Right hindlimb (tissue), 1 donor: ENCODE measurements around the gene TBC1D16.
A peak's percentile ranks its signal among the peaks of the same experiment; 100 is the strongest.

ENCODE experiments used
- DNase-seq: peaks from one replicate; pipeline ENCODE4 v3.0.0-alpha.2; 2018

Gene TBC1D16, protein sequence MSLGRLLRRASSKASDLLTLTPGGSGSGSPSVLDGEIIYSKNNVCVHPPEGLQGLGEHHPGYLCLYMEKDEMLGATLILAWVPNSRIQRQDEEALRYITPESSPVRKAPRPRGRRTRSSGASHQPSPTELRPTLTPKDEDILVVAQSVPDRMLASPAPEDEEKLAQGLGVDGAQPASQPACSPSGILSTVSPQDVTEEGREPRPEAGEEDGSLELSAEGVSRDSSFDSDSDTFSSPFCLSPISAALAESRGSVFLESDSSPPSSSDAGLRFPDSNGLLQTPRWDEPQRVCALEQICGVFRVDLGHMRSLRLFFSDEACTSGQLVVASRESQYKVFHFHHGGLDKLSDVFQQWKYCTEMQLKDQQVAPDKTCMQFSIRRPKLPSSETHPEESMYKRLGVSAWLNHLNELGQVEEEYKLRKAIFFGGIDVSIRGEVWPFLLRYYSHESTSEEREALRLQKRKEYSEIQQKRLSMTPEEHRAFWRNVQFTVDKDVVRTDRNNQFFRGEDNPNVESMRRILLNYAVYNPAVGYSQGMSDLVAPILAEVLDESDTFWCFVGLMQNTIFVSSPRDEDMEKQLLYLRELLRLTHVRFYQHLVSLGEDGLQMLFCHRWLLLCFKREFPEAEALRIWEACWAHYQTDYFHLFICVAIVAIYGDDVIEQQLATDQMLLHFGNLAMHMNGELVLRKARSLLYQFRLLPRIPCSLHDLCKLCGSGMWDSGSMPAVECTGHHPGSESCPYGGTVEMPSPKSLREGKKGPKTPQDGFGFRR

DNA sequence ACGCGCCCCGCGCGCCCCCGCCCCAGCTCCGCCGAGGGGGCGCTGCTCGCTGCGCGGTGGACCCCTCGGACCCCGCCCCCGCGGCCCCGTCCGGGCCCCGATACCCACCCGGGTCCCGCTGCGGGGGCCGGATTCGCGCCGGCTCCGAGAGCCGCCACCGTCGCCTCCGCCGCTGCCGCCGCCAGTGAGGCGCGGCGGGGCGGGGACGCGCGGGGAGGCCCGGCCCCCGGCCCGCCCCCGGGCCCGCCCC is at the start of gene TBC1D16:
Gene TBC1D16 (minus strand): TSS at position 186 of the 250 bp plus-strand sequence. CDS start 22,325 bp downstream, outside the sequence.
- DNase-seq, result no peak

DNA sequence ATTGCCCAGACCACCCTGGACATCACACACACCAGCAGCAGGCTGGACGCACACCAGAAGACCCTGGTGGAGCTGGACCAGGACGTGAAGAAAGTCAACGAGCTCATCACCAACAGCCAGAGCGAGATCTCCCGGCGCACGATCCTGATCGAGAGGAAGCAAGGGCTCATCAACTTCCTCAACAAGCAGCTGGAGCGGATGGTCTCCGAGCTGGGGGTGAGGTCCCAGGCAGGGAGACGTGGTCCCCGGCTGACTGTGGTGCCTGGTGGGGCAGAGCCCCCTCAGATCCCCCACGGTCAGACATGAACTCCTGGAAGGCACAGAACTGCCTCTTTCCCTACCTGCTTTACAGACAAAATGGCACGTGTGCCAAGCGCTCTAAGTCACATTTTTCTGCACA is 49.1 kb upstream of the TBC1D16 start:
- no peak for DNase-seq

DNA sequence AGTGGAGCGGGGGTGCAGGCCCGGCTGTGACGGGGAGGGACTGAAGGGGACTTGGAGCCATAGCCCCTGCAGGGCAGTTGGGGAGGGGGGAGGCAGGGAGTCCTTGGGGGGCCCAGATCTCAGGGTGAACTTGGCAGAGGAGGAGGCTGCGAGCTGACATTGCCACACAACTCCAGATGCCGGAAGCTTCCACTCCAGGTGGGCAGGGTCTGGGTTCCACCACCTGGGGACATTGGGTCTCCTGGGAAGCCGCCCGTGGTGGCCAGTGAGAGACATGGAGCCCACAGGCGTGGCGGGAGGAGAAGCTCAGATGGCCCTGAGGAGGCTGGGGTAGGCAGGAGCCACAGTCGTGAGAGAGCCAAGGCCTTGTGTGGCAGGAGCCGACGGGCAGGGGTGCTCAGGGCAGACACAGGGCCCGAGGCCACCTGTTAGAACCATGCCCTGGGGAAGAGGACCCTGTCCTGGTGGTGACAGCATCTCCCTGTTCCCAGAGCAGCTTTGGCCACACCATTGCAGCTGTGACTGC is 47.5 kb upstream of the TBC1D16 start:
- no peak for DNase-seq

DNA sequence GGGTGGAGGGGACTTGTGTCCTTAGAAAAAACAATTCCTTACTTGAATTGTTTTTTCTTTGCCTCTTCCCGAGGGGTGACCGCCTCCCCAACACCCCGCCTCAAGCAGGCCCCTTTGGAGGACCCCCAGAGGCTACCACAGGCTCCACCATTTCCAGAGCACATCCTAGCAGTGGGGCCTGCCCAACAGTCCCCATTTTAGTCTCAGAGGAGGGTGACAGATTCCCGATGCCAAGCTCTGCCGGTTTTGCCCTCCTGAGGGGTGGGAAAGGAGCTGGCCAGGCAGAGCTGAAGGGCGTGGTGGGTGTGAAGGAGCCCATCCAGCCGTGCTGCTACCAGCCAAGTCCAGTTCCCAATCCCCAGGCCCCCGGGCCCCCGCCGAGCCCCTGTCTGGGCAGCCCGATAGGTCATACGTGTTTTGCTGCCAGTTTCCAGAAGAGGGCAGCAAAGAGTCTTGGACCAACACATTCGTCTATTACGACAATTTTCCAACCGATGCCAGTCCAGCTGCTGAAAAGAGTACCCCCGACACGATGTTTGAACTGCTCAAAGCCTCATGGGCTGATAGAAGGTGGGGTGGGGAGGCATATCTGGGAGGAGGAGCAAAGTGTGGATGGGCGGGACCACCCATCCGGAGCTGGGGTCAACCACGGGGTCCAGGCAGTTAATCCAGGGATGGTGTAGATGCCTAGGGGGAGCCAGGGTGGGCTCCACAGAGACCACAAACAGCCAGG is 46.9 kb upstream of the TBC1D16 start:
- DNase-seq, result peak; percentile 76

DNA sequence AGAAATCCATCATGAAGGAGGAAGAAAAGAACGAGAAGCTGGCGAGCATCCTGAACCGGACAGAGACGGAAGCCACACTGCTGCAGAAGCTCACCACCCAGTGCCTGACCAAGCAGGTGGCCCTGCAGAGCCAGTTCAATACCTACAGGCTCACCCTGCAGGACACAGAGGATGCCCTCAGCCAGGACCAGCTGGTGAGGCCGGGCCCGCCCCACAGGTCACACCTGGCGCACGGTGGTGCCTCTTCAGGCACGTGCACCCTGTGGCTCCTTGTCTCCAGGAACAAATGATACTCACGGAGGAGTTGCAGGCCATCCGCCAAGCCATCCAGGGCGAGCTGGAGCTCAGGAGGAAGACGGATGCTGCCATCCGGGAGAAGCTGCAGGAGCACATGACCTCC is 45.9 kb upstream of the TBC1D16 start:
- DNase-seq, result no peak

DNA sequence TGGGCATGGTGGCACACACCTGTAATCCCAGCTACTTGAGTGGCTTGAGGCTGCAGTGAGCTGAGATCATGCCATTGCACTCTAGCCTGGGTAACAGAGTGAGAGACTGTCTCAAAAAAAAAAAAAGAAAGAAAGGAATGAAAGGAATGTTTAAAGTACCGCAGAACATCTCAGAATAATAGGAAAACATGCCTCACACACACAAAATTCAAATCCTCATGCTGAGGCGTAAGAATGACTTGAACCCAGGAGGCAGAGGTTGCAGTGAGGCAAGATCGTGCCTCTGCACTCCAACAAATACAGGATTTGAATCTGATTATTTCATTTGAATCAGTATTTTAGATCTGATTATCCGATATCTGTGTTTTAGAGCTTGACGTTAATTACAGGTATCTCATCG is 44.4 kb upstream of the TBC1D16 start:
- DNase-seq, result no peak

DNA sequence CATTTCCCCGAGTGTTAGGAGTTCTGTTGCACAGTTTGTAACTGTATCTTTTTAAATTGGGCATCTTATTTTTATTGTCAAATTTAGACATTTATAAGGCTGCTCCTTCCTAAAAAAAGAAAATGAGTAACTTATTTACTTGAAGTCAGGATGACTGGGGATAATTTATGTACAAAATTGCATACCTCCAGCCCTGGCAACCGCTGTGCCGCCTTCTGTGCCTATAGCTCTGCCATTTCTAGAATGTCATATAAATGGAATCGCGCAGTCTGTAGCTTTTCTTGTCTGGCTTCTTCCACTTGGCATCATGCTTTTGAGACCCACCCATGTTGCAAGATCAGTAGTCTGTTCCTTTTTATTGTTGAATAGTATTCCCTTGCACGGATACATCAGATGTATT is 36.7 kb upstream of the TBC1D16 start:
- no peak for DNase-seq

DNA sequence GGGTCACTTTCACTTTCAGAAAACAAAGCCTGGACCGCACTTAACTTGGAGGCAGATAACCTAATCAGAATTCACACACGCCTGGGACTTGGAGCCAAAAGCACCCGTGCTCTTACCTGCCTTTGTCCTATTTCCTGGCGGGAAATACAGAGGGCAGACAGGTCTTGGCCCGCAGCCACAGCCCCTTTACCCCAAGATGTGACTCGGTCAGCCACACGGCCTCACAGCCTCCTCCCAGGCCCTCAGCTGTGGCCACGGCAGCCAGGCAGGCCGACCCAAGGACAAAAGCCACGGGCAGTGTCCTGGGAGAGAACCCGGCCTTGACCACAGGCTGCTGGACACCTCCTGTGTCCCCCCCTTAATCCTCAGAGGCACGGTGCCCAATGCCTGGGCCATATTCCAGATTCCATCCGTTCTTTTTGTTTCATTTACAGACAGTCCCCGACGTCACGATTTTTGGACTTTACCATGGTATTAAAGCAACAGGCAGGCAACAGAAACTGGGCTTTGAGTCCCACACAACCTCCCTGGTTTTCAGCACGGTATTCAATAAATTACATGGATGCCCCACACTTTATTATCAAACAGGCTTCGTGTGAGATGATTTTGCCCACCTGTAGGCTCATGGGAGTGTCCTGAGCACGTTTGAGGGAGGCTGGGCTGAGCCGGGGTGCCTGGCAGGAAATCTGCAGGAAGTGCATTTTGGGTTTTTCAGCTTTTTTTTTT is 35.6 kb upstream of the TBC1D16 start:
- peak; percentile 57 for DNase-seq

DNA sequence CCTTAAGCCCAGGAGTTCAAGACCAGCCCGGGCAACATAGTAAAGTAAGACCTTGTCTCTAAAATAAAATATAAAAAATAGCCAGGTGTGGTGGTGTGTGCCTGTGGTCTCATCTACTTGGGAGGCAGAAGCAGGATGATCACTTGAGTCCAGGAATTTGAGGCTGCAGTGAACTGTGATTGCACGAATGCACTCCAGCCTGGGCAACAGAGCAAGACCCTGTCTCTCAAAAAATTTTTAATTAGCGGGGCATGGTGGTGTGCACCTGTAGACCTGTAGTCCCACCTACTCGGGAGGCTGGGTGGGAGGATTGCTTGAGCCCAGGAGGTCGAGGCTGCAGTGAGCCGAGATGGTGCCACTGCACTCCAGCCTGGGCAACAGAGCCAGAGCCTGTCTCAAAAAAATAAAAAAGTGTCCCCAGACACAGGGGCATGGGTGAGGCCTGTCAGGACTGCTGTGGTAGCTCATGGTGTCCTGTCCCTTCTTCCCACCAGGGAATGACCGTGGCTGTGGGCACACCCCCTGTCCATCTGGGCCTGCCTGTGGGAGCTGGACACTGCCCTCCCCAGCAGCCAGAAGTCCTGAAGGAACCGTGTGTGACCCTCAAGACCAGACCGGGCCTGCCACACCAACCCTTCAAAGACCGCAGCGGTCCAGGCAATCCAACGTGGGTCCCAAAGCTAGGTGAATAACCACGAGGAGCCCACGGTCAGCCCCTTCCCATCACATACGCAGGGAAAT is 34.9 kb upstream of the TBC1D16 start:
- no peak for DNase-seq

DNA sequence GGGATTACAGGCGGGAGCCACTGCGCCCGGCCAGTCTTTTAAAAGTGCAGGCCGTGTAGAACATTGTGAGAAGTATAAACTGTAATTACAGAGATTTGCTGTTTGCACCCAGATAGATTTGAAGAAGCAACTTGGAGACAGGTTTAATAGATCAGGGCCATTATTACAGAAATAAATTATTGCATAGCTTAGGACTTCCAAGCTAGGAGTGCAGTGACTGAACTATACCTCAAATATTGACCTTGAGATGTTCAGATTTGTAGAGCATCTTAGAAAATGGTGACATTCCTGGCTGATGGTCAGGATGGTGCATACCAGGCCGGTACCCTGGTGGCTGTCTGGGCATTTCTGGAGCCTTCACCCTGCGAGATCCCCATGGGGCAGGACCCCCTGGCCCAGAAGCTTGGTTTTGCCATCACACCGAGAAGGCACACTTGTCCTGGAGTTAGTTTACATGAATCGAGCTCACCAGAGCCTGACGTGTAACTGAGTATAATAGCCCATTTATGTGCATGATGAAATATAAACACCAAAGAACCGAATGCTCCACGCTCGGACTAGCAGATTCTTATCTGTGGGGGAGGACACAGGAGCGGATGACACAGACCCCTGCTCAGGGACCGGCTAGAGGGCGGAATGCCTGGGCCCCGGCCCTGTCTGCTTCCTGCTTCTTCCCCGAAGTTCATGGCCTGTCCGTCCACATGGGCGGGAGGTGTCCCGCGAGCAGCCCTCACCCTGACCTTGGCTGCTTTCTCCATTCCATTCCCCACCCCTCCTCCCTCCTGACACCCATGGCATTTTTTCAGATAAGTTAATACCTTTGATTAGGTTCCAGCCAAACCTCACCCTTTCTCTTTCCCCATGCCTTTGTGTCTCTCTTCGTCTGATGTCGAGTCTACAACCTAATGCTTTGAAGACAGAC is 32.9 kb upstream of the TBC1D16 start:
- DNase-seq, result no peak

DNA sequence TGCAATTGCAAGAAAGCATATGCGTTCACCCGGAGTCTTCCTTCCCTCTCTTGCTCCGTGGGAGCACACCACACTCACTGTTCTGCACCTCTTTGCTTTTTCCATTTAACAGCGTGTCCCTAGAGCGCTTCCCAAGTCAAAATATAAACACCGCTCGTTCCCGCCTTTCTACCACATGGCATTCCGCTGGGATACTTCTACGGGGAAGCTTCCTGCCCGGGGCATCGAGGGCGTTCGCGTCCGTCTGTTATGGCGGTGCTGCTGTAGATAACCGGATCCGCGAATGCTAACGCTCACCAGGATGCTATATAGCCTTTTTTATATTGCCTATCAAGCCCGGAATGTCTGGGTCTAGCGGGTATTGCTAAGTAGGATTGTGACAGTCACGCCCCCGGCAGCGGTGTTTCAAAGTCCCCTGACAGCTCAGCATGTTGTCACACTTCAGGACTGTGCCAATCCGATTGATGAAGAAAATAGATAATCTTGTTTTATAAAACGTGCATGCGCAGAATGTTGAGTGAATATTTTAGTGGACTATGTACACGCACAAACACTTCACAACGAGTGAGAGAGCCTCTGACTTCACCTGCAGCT is 31.8 kb upstream of the TBC1D16 start:
- DNase-seq, result no peak

DNA sequence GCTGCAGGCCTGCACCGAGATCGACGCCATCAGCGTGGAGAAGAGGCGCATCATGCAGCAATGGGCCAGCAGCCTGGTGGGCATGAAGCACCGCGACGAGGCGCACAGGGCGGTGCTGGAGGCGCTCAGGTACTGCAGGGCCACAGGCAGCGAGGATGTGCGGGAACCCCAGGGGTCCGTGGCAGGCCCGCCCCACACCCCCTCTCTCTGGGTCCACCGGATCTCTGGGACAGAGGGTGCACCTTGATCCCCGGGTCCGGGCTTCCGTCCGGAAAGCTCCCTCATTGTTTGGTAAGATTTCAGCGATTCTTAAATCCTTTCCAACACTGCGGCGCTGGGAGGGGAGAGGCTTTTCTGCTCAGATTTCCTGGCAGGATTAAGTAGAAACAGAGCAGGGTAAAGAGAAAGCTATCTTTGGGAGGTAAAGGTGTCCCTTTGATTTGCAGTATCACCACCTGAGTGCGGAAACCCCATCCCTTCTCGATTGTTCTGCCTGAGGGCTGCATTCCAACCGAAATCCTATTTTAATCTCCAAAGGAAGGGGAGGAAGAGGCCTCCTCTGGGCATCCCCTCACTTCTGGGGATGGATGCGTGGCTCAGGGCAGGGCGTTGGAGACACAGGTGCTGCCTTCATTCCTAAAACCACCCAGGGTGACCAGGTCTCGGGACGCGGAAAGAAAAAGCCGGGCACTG is 30.0 kb upstream of the TBC1D16 start:
- DNase-seq, result no peak

DNA sequence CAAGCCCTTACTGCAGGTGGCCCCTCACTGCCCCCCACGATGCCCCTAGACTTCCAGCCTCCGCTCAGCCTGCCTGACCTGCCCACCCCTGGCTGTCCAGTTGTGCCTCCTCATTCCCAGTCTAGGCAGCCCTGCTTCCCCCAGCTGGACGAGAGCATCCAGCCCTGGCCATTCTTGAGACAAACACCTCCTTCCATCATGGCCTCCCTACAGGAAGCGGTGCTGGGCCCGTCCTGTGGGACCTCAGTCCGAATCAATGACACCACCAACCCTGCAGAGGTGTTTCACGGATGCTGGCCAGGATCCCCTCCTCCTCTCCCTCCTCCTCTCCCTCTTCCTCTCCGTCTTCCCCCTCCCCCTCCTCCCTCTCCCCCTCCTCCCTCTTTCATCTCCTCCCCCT is 29.0 kb upstream of the TBC1D16 start:
- DNase-seq, result no peak

DNA sequence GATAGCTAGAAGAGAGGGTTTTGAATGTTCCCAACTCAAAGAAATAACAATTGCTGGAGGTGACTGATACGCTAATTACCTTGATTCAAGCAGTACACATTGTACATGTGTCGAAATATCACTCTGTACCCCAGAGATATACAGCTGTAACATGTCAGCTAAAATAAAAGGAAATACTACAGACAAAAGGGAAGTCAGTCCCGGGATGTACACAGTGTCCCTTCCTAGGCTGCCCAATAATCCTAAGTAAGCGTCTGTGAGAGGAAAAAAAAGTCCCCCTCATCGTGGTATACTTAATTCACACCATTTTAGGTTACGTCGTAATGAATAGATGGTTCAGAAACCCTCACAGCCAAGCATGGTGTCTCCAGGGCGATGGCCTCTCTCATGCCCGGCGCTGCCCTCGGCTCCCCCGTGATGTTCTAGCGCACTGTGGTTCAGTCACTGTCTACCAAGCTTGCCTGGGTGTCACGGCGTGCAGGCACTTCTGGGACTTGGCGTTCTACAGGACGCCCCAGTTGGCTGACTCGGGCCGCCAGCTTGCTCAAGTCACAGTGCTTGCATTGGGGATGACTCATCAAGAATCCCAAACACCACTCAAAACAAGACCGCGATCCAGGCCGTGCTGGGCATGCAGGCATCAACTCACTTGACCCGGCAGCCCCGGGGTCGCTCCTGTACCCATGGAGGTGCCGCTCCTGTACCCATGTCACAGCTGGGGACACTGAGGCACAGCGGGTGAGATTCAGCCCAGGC is 28.3 kb upstream of the TBC1D16 start:
- DNase-seq, result no peak

DNA sequence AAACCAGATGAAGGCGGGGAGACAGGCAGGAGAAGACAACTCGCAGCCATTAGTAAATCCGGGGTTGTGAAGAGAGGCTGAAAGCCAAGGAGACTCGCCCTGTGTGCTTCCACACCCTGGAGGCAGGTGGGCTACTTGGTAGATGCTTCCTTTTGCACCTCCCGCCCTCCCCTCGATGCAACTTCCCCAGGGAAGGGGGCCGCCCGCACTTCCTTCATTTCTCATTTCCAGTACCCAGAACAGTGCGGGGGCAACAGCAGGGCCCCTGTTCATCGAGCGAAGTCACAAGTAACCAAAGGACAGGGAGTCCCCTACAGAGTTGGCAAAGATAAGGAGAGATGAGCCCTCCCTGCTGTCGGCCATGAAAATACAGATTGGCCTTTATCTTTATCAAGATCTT is 25.7 kb upstream of the TBC1D16 start:
- DNase-seq, result no peak

DNA sequence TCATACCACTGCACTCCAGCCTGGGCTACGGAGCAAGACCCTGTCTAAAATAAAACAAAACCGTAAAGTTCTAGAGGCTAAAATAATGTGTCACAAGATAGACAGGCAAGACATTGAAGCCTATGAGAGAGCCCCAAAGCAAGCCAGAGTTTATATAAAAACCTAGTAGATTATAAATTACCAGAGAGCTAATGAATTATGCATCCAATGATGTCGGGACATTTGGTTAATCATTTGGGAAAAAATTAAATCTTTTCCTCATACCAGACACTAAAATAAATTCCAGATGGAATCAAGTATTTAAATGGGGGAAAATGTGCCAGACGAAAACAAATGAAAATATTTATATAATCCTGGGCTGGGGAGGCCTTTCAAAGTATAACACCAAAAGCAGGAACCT is 25.0 kb upstream of the TBC1D16 start:
- no peak for DNase-seq

DNA sequence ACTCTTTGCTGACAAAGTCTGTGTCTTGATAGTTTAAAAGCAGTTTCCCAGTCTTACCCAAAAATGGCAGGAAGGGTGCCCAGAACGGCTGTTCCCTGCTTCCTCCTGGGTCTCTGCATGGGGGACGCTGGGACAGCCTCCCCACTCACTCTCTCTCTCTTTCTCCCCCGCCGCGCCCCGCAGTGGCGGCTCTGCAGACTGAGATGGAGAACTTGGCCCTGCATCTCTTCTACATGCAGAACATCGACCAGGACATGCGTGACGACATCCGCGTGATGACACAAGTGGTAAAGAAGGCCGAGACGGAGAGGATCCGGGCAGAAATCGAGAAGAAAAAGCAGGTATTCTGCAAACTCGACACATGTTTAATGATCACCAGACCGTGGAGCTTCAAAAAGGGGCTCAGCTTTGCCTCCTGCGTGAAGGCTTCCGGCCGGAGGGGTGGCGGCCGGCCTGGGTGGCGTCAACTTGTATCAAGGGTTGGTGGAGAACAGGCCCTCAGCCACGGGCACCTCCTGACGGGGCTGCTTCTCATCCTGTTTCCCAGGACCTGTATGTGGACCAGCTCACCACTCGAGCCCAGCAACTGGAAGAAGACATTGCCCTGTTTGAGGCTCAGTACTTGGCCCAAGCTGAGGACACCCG is 22.8 kb upstream of the TBC1D16 start:
- DNase-seq, result no peak

DNA sequence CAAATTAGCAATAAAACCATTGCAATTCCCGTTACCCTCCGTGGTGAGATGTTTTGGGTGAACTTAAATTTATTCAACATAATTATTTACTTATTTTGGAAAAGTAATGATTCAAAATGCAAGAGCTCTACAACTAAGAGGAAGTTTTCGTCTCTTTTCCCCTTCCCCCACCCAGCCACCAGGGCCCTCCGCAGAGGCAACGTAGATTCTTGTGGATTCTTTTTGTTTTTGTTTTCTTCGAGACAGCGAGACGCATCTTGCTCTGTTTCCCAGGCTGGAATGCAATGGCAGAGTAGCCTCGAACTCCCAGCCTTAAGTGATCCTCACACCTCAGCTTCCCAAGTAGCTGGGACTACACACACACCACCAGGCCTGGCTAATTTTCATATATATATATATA is 19.9 kb upstream of the TBC1D16 start:
- DNase-seq, result no peak

DNA sequence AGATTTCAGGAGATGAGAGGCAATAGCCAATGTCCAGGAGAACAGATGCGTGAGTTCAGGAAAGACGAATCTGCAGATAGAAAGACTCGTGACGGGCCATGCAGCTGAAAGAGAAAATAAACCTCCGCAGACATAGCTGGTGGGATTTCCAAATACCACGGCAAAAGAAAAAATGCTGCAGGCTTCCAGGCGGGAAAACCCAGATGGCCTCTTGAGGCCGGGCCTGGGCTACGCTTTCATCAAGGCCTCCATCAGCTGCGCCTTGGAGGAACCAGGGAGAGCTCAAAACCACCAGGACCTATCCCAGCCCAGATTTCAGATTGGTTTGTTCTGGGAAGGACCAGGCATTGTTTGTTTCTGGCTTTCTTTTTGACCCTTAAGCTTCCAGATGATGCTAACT is 17.4 kb upstream of the TBC1D16 start:
- DNase-seq, result no peak
